Measurements from ENCODE around the gene STAT4.

STAT4 gene

GRCh38 chr2:191041418-191042161 is 109.2 kb downstream of the STAT4 start:
- no peak for DNase-seq (ENCODE audit: low read depth)

- DNase-seq (ENCODE audit: low read depth) = no peak
Measured at GRCh38 chr2:191039616-191040015, 111.2 kb downstream of the STAT4 start.

GRCh38 chr2:191038741-191039140 is 112.1 kb downstream of the STAT4 start:
- DNase-seq (ENCODE audit: low read depth) = no peak

GRCh38 chr2:191038241-191038725 is 112.5 kb downstream of the STAT4 start:
- DNase-seq (ENCODE audit: low read depth) = no peak

GRCh38 chr2:191037351-191037750 is 113.4 kb downstream of the STAT4 start:
- DNase-seq (ENCODE audit: low read depth) = no peak

GRCh38 chr2:191036363-191036762 is 114.4 kb downstream of the STAT4 start:
- DNase-seq (ENCODE audit: low read depth) = no peak

- no peak for DNase-seq (ENCODE audit: low read depth)
Measured at GRCh38 chr2:191032588-191033429, 118.0 kb downstream of the STAT4 start.

GRCh38 chr2:191031256-191031655 is 119.5 kb downstream of the STAT4 start:
- no peak for DNase-seq (ENCODE audit: low read depth)

- no peak for DNase-seq (ENCODE audit: low read depth)
Measured at GRCh38 chr2:191030521-191031154, 120.2 kb downstream of the STAT4 start.

GRCh38 chr2:191029280-191029950 is 121.4 kb downstream of the STAT4 start:
- no peak for DNase-seq (ENCODE audit: low read depth)

GRCh38 chr2:191026377-191026776 is 124.4 kb downstream of the STAT4 start:
- DNase-seq (ENCODE audit: low read depth) = no peak

GRCh38 chr2:191025135-191025534 is 125.7 kb downstream of the STAT4 start:
- DNase-seq (ENCODE audit: low read depth) = no peak

- DNase-seq (ENCODE audit: low read depth) = no peak
Measured at GRCh38 chr2:191023235-191023679, 127.5 kb downstream of the STAT4 start.

- no peak for DNase-seq (ENCODE audit: low read depth)
Measured at GRCh38 chr2:191020742-191021381, 129.9 kb downstream of the STAT4 start.

GRCh38 chr2:191020221-191020741 is 130.5 kb downstream of the STAT4 start:
- DNase-seq (ENCODE audit: low read depth) = peak; percentile 87

- DNase-seq (ENCODE audit: low read depth) = no peak
Measured at GRCh38 chr2:191019376-191019775, 131.4 kb downstream of the STAT4 start.

- no peak for DNase-seq (ENCODE audit: low read depth)
Measured at GRCh38 chr2:191018643-191019119, 132.1 kb downstream of the STAT4 start.

- DNase-seq (ENCODE audit: low read depth) = no peak
Measured at GRCh38 chr2:191018048-191018447, 132.7 kb downstream of the STAT4 start.

GRCh38 chr2:191015831-191016230 is 135.0 kb downstream of the STAT4 start:
- no peak for DNase-seq (ENCODE audit: low read depth)

GRCh38 chr2:191015239-191015638 is 135.6 kb downstream of the STAT4 start:
- DNase-seq (ENCODE audit: low read depth) = no peak

- no peak for DNase-seq (ENCODE audit: low read depth)
Measured at GRCh38 chr2:191014653-191015020, 136.2 kb downstream of the STAT4 start.

Data from stimulated activated CD8-positive, alpha-beta memory T cell treated with anti-CD3 and anti-CD28 coated beads, Interleukin-15, amount 100 ng/mL, for 24 hours (primary cell).